Naive thymus-derived CD4-positive, alpha-beta T cell (primary cell): ENCODE measurements around the gene CPAMD8. TPM values are rescaled to one million over a fixed set of nuclear protein-coding genes. Genes with fewer than 3 reads are reported as not detected.
"Not testable (repeated sequence)": the region's sequence is repeated elsewhere in the genome, so short reads cannot be mapped to it uniquely, and the experiment has no call there.

Source experiments
- ATAC-seq: fragments of 150-1000 bp; cut with Tn5 transposase; 2 replicates; pipeline ENCODE4 v1.10.0; 2021; ENCODE audit warnings: mild to moderate bottlenecking, moderate library complexity
- CTCF ChIA-PET: fragments of 350-600 bp; sonication (Branson Sonifier 250); formaldehyde crosslinking; loops from one replicate; lab custom pipeline; 2021; ENCODE audit warnings: antibody characterized with exemption; lab: Charles Lee
- POLR2A ChIA-PET: fragments of 350-600 bp; sonication (Branson Sonifier 250); formaldehyde crosslinking; loops from one replicate; lab custom pipeline; 2021; ENCODE audit warnings: antibody characterized with exemption, inconsistent platforms; lab: Charles Lee
- DNase-seq, 9 donors: peaks; one replicate each; pipeline versions ENCODE4 v3.0.0 to v3.0.0-alpha.2; 2020 to 2022; ENCODE audit warnings: mixed read lengths in 1 of 9
- H3K27ac ChIP-seq: one replicate; pipeline ENCODE4 v1.7.0; 2013; ENCODE audit warnings: mild to moderate bottlenecking, low read depth, low read length, moderate library complexity
- H3K27me3 ChIP-seq, 2 donors: one replicate each; pipeline ENCODE4 v1.7.0; 2013; ENCODE audit warnings: low read length in 2 of 2, mild to moderate bottlenecking in 2 of 2, moderate library complexity in 2 of 2; ENCODE audit not compliant: control insufficient read depth in 2 of 2, insufficient read depth in 2 of 2
- H3K36me3 ChIP-seq, 3 experiments: 1 replicate in 2 of 3; 2 replicates in 1 of 3; pipeline ENCODE4 v1.7.0; 2013; ENCODE audit warnings: low read length in 3 of 3, mild to moderate bottlenecking in 3 of 3, moderate library complexity in 1 of 3; ENCODE audit not compliant: insufficient read depth in 3 of 3, control insufficient read depth in 2 of 3
- H3K4me1 ChIP-seq, 2 donors: one replicate each; pipeline ENCODE4 v1.7.0; 2013; ENCODE audit warnings: low read length in 2 of 2, mild to moderate bottlenecking in 2 of 2, moderate library complexity in 1 of 2; ENCODE audit not compliant: control insufficient read depth in 2 of 2, insufficient read depth in 2 of 2
- H3K4me3 ChIP-seq: 2 replicates; pipeline ENCODE4 v1.7.0; 2013; ENCODE audit warnings: mild to moderate bottlenecking, low read length
- H3K9me3 ChIP-seq, 3 experiments: 1 replicate in 2 of 3; 2 replicates in 1 of 3; pipeline ENCODE4 v1.7.0; 2013; ENCODE audit warnings: low read length in 3 of 3; ENCODE audit not compliant: control insufficient read depth in 2 of 3
- H3K27ac Mint-ChIP-seq, 9 donors: one replicate each; pipeline ENCODE4 v1.8.0; 2020 to 2022; ENCODE audit warnings: mixed read lengths in 9 of 9, mild to moderate bottlenecking in 8 of 9, moderate library complexity in 5 of 9, inconsistent platforms in 2 of 9
- H3K27me3 Mint-ChIP-seq, 5 donors: one replicate each; pipeline ENCODE4 v1.8.0; 2021 to 2022; ENCODE audit warnings: mixed read lengths in 5 of 5, mild to moderate bottlenecking in 1 of 5
- H3K36me3 Mint-ChIP-seq, 5 donors: one replicate each; pipeline ENCODE4 v1.8.0; 2020 to 2022; ENCODE audit warnings: mixed read lengths in 5 of 5, mild to moderate bottlenecking in 3 of 5, inconsistent platforms in 1 of 5
- H3K4me1 Mint-ChIP-seq, 7 donors: one replicate each; pipeline ENCODE4 v1.8.0; 2020 to 2022; ENCODE audit warnings: mixed read lengths in 7 of 7, mild to moderate bottlenecking in 3 of 7, inconsistent platforms in 1 of 7
- H3K4me3 Mint-ChIP-seq, 10 donors: one replicate each; pipeline ENCODE4 v1.8.0; 2020 to 2022; ENCODE audit warnings: mild to moderate bottlenecking in 10 of 10, mixed read lengths in 10 of 10, moderate library complexity in 6 of 10, inconsistent platforms in 2 of 10
- H3K9me3 Mint-ChIP-seq, 11 donors: one replicate each; pipeline ENCODE4 v1.8.0; 2020 to 2022; ENCODE audit warnings: mixed read lengths in 11 of 11, mild to moderate bottlenecking in 4 of 11, inconsistent platforms in 1 of 11, moderate library complexity in 1 of 11
- intact Hi-C, 2 donors: fragments of 100-400 bp; cut with micrococcal nuclease; formaldehyde crosslinking; loops; one replicate each; pipeline ENCODE4 v1.15.1; 2023
- polyA plus RNA-seq, 2 donors: library from polyadenylated mRNA; unstranded; fragments of 300-500 nt; fragmentation: Illumina TruSeq; gene quantifications; one replicate each; pipeline ENCODE4 v1.2.3, GENCODE V29; 2021
- total RNA-seq, 6 experiments: library from RNA in 5 of 6; stranded (reverse) in 5 of 6; gene quantifications; 1 replicate in 5 of 6; 2 replicates in 1 of 6; pipeline ENCODE4 v1.2.3 and lab custom pipeline; 2021 to 2026

Gene CPAMD8
- total and polyA plus RNA-seq, 7 experiments from 2014 or later, result 0.18 to 6.6 (median 2.4) TPM

DNA sequence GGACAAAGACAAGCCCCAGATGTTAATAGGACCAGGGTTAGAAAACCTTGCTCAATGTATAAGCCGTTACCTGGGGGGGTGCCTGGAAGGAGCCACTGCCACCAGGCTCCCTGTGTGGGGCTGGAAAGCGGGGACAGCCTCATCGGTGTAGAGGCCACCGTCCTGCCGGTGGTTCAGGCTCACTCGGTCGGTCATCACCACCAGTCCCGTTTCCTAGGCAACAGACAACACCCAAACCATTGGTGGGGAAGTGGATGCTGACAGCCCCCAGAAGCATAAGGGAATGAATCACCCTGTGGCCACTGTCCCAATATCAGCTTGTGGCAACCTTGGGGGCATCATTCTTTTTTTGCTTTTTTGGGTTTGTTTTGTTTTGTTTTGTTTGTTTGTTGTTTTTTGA is 55.8 kb downstream of the CPAMD8 start:
- H3K9me3 Mint-ChIP-seq, result peaks cover 0 to 25% (median 11%) of the 10 kb centered on the region in 11 donors
- intact Hi-C loops, result no loop called here
- H3K27me3 Mint-ChIP-seq, result peaks cover 0 to 6% (median 0%) of the 10 kb centered on the region in 5 donors
- H3K27ac Mint-ChIP-seq, result no peak overlapping the region
- CTCF ChIA-PET, result no interaction called here
- no peak for DNase-seq
- no peak overlapping the region for H3K4me3 ChIP-seq
- H3K27ac ChIP-seq, result no peak overlapping the region
- no peaks in the 10 kb centered on the region for H3K36me3 ChIP-seq
- POLR2A ChIA-PET, result interaction anchor here (0.5 kb wide), 1 partner anchor 86 kb away, joined by 3 read pairs; no protein-coding TSS in a partner anchor
- no peak for ATAC-seq
- H3K27me3 ChIP-seq, result no peaks in the 10 kb centered on the region
- H3K4me1 ChIP-seq, result no peaks in the 10 kb centered on the region
- no peaks in the 10 kb centered on the region for H3K4me1 Mint-ChIP-seq
- peaks cover 0 to 13% (median 5%) of the 10 kb centered on the region in 5 donors for H3K36me3 Mint-ChIP-seq
- H3K4me3 Mint-ChIP-seq, result no peak overlapping the region
- H3K9me3 ChIP-seq, result peaks cover 0 to 12% (median 0%) of the 10 kb centered on the region in 3 experiments

DNA sequence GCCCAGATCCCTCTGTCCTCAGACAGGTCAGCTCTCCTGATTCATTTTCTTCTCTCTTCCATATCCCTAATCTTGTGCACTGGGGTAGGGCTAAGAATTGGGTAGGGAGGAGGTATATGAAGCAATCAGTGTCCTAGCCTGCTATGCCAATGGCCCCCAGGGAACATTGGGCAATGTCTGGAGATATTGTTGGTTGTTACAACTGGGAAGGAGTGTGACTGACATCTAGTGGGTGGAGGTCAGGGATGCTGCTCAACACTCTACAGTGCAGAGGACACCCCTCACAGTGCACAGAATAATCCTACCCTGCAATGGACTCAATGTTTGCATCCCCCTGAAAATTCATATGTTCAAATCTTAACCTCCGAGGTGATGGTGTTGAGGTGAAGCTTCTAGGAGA is 57.5 kb downstream of the CPAMD8 start:
- no peak overlapping the region for H3K27ac Mint-ChIP-seq
- H3K9me3 Mint-ChIP-seq, result peaks cover 0 to 30% (median 11%) of the 10 kb centered on the region in 11 donors
- ATAC-seq, result no peak
- H3K27me3 Mint-ChIP-seq, result peaks cover 0 to 5% (median 4%) of the 10 kb centered on the region in 5 donors
- Histone ChIP-seq H3K36me3 (no peaks in the 10 kb centered on the region), H3K4me3 (no peak overlapping the region), H3K4me1 (no peaks in the 10 kb centered on the region), H3K9me3 (peaks cover 0 to 12% (median 0%) of the 10 kb centered on the region in 3 experiments), H3K27me3 (no peaks in the 10 kb centered on the region), H3K27ac (no peak overlapping the region)
- ChIA-PET POLR2A (no interaction called here), CTCF (no interaction called here)
- H3K4me3 Mint-ChIP-seq, result no peak overlapping the region
- H3K36me3 Mint-ChIP-seq, result peaks cover 0 to 13% (median 5%) of the 10 kb centered on the region in 5 donors
- intact Hi-C loops, result no loop called here
- H3K4me1 Mint-ChIP-seq, result no peaks in the 10 kb centered on the region
- no peak for DNase-seq

DNA sequence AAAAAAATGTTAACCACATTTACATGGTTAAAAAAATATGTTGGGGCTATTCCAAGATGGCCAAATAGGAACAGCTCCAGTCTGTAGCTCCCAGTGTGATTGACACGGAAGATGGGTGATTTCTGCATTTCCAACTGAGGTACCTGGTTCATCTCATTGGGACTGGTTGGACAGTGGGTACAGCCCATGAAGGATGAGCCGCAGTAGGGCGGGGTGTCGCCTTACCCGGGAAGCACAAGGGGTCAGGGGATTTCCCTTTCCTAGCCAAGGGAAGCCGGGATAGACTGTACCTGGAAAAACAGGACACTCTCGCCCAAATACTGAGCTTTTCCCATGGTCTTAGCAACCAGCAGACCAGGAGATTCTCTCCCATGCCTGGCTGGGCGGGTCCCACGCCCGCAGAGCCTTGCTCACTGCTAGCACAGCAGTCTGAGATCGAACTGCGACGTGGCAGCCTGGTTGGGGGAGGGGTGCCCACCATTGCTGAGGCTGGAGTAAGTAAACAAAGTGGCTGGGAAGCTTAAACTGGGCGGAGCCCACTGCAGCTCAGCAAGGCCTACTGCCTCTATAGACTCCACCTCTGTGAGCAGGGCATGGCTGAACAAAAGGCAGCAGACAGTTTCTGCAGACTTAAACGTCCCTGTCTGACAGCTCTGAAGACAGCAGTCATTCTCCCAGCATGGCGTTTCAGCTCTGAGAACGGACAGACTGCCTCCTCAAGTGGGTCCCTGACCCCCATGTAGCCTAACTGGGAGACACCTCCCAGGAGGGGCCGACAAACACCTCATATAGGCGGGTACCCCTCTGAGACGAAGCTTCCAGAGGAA is 65.4 kb downstream of the CPAMD8 start:
- DNase-seq, H3K4me3 Mint-ChIP-seq, H3K4me1 ChIP-seq, H3K27me3 ChIP-seq, H3K9me3 ChIP-seq, H3K27ac ChIP-seq, H3K36me3 Mint-ChIP-seq, H3K9me3 Mint-ChIP-seq, POLR2A ChIA-PET, H3K27ac Mint-ChIP-seq, intact Hi-C loops, ATAC-seq, CTCF ChIA-PET, H3K36me3 ChIP-seq, H3K4me3 ChIP-seq: not testable (repeated sequence)
- peaks cover 0 to 10% (median 0%) of the 10 kb centered on the region in 7 donors for H3K4me1 Mint-ChIP-seq
- H3K27me3 Mint-ChIP-seq, result peaks cover 9 to 16% (median 12%) of the 10 kb centered on the region in 5 donors

DNA sequence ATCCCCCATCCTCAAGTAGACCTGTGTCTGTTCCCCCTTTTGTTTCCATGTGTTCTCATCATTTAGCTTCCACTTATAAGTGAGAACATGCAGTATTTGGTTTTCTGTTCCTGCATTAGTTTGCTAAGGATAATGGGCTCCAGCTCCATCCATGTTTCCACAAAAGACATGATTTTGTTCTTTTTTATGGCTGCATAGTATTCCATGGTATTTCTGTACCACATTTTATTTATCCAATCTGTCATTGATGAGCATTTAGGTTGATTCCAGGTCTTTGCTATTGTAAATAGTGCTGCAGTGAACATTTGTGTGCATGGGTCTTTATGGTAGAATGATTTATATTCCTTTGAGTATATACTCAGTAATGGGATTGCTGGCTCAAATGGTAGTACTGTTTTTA is 68.3 kb downstream of the CPAMD8 start:
- H3K4me3 Mint-ChIP-seq, POLR2A ChIA-PET, H3K9me3 ChIP-seq, CTCF ChIA-PET, H3K4me3 ChIP-seq, H3K27me3 ChIP-seq, H3K36me3 ChIP-seq, DNase-seq, H3K27ac ChIP-seq, ATAC-seq, H3K9me3 Mint-ChIP-seq, H3K36me3 Mint-ChIP-seq, intact Hi-C loops, H3K4me1 ChIP-seq: not testable (repeated sequence)
- H3K4me1 Mint-ChIP-seq, result peaks cover 0 to 10% (median 0%) of the 10 kb centered on the region in 7 donors
- H3K27ac Mint-ChIP-seq, result peak overlapping the region in 1 of 9 donors; percentile 56
- peaks cover 9 to 18% (median 13%) of the 10 kb centered on the region in 5 donors for H3K27me3 Mint-ChIP-seq

DNA sequence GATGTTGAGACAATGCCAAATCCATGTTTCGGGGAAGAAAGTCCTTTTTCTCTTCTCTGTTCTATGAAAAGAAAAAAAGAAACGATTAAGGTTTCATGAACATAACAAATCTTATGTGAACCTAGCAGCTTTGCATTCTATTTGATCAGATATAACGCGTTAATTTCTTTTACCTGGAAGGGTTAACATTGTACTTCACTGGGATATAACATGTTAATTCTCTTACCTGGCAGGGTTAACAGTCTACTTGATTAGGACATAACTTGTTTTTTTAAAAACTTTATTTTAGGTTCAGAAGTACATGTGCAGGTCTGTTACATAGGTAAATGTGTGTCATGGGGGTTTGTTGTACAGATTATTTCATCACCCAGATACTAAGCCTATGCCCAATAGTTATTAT is 68.8 kb downstream of the CPAMD8 start:
- ChIA-PET POLR2A (no interaction called here), CTCF (no interaction called here)
- Mint-ChIP-seq H3K27me3 (peaks cover 9 to 22% (median 13%) of the 10 kb centered on the region in 5 donors), H3K36me3 (peaks cover 0 to 5% (median 3%) of the 10 kb centered on the region in 5 donors), H3K27ac (no peak overlapping the region), H3K4me1 (peaks cover 0 to 10% (median 0%) of the 10 kb centered on the region in 7 donors), H3K4me3 (no peak overlapping the region), H3K9me3 (peaks cover 0 to 11% (median 3%) of the 10 kb centered on the region in 11 donors)
- Histone ChIP-seq H3K36me3 (no peaks in the 10 kb centered on the region), H3K4me3 (no peak overlapping the region), H3K27me3 (no peaks in the 10 kb centered on the region), H3K4me1 (no peaks in the 10 kb centered on the region), H3K27ac (no peak overlapping the region), H3K9me3 (peaks cover 0 to 3% (median 0%) of the 10 kb centered on the region in 3 experiments)
- DNase-seq (no peak), ATAC-seq (no peak)
- intact Hi-C loops, result no loop called here

DNA sequence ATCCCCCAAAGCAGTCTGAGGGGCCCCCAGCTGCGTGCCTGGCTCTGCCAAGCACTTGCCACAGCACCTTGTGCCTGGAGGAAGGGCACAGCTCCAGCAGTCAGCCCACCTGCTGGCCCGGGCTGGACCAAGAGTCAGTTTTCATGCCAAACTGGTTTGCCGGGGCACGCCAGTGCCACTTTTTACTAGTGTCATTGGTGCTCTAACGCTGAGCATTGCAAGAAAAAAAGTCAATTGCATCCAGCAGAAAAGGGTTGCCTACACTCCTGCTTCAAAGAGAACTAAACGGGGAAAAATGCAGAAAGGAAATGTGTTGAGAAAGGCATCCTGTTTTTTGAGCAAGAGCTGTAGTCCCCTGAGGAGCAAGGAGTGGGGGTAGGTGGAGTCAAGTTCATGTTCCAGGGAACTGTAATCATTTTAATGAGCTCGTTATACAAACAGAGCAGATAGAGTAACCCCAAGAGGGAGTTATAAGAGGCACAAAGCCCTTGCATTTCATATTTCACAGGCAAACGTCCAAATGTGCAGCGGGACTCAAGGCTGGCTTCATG is 69.4 kb downstream of the CPAMD8 start:
- H3K27me3 ChIP-seq, result no peaks in the 10 kb centered on the region
- H3K4me3 ChIP-seq, result no peak overlapping the region
- intact Hi-C loops, result no loop called here
- no peak overlapping the region for H3K4me3 Mint-ChIP-seq
- CTCF ChIA-PET, result no interaction called here
- ATAC-seq (no peak), DNase-seq (no peak)
- H3K36me3 ChIP-seq, result no peaks in the 10 kb centered on the region
- POLR2A ChIA-PET, result interaction anchor here (0.7 kb wide), 1 partner anchor 11 kb away, joined by 3 read pairs; no protein-coding TSS in a partner anchor
- peaks cover 0 to 5% (median 3%) of the 10 kb centered on the region in 5 donors for H3K36me3 Mint-ChIP-seq
- H3K9me3 Mint-ChIP-seq, result peaks cover 0 to 14% (median 3%) of the 10 kb centered on the region in 11 donors
- H3K27ac Mint-ChIP-seq, result peak overlapping the region in 1 of 9 donors; percentile 50
- H3K9me3 ChIP-seq, result peaks cover 0 to 3% (median 0%) of the 10 kb centered on the region in 3 experiments
- H3K27ac ChIP-seq, result no peak overlapping the region
- H3K27me3 Mint-ChIP-seq, result peaks cover 8 to 19% (median 13%) of the 10 kb centered on the region in 5 donors
- H3K4me1 ChIP-seq, result no peaks in the 10 kb centered on the region
- H3K4me1 Mint-ChIP-seq, result peaks cover 0 to 6% (median 0%) of the 10 kb centered on the region in 7 donors
